WTC11 (cell line): Measurements from ENCODE around the gene C1orf185. TPM values are rescaled to one million over a fixed set of nuclear protein-coding genes. Genes with fewer than 3 reads are reported as not detected.

Experiments used
- ATAC-seq: fragments of 200-7000 bp; cut with Tn5 transposase; 2 replicates; pipeline ENCODE4 v1.10.0; 2021; ENCODE audit warnings: mild to moderate bottlenecking, moderate library complexity
- CTCF ChIA-PET: fragments of 300-600 bp; sonication (Branson Sonifier 250); formaldehyde crosslinking; loops from one replicate; lab custom pipeline; 2021; ENCODE audit warnings: antibody characterized with exemption; lab: Charles Lee
- POLR2A ChIA-PET: fragments of 350-600 bp; sonication (Branson Sonifier 250); formaldehyde crosslinking; loops from one replicate; lab custom pipeline; 2021; ENCODE audit warnings: antibody characterized with exemption; lab: Charles Lee
- DNase-seq: peaks from one replicate; pipeline ENCODE4 v3.0.0; 2021; ENCODE audit warnings: low spot score
- H3K27ac Mint-ChIP-seq: 2 replicates; pipeline ENCODE4 v1.8.0; 2021; ENCODE audit warnings: mixed read lengths
- H3K27me3 Mint-ChIP-seq: 2 replicates; pipeline ENCODE4 v1.8.0; 2021; ENCODE audit warnings: low read depth, mild to moderate bottlenecking, moderate library complexity, mixed read lengths
- H3K36me3 Mint-ChIP-seq: 2 replicates; pipeline ENCODE4 v1.8.0; 2021; ENCODE audit warnings: mixed read lengths
- H3K4me1 Mint-ChIP-seq: 2 replicates; pipeline ENCODE4 v1.8.0; 2022; ENCODE audit warnings: mixed read lengths
- H3K4me3 Mint-ChIP-seq: 2 replicates; pipeline ENCODE4 v1.8.0; 2021; ENCODE audit warnings: mild to moderate bottlenecking, moderate library complexity, mixed read lengths
- H3K9me3 Mint-ChIP-seq: 2 replicates; pipeline ENCODE4 v1.8.0; 2021; ENCODE audit warnings: mixed read lengths
- EMX1 ChIP-seq: fragments of 250-450 bp; sonication (Bioruptor Pico); IDR thresholded peaks from 2 replicates; pipeline ENCODE4 v1.8.0; 2021; ENCODE audit warnings: mild to moderate bottlenecking
- ESRRA ChIP-seq: sonication (generic); formaldehyde crosslinking; IDR thresholded peaks from 2 replicates; pipeline ENCODE4 v1.8.1; 2022; ENCODE audit warnings: mild to moderate bottlenecking, missing genetic modification reagents, borderline replicate concordance
- ETV6 ChIP-seq: sonication (generic); formaldehyde crosslinking; IDR thresholded peaks from 2 replicates; pipeline ENCODE4 v1.8.1; 2022; ENCODE audit warnings: mild to moderate bottlenecking, missing genetic modification reagents
- GTF2I ChIP-seq: fragments of 250-450 bp; sonication (Bioruptor Pico); conservative IDR thresholded peaks from 2 replicates; pipeline ENCODE4 v1.4.0; 2021; ENCODE audit warnings: mild to moderate bottlenecking
- HMGA2 ChIP-seq: fragments of 250-450 bp; sonication (Bioruptor Pico); IDR thresholded peaks from 2 replicates; pipeline ENCODE4 v1.4.0; 2021; ENCODE audit warnings: mild to moderate bottlenecking, moderate library complexity
- KAT7 ChIP-seq: sonication (generic); formaldehyde crosslinking; IDR thresholded peaks from 2 replicates; pipeline ENCODE4 v1.8.1; 2023; ENCODE audit warnings: missing genetic modification reagents, mild to moderate bottlenecking, borderline replicate concordance
- NFATC4 ChIP-seq: fragments of 250-450 bp; sonication (Bioruptor Pico); IDR thresholded peaks from 2 replicates; pipeline ENCODE4 v1.9.0; 2021; ENCODE audit warnings: mild to moderate bottlenecking
- NR1H2 ChIP-seq: sonication (generic); formaldehyde crosslinking; IDR thresholded peaks from 2 replicates; pipeline ENCODE4 v1.9.0; 2021; ENCODE audit warnings: mild to moderate bottlenecking, moderate library complexity, missing genetic modification reagents
- NR2C2 ChIP-seq: sonication (generic); formaldehyde crosslinking; IDR thresholded peaks from 2 replicates; pipeline ENCODE4 v1.8.0; 2022; ENCODE audit warnings: mild to moderate bottlenecking, missing genetic modification reagents
- OVOL2 ChIP-seq: fragments of 250-450 bp; sonication (Bioruptor Pico); IDR thresholded peaks from 2 replicates; pipeline ENCODE4 v1.9.0; 2021; ENCODE audit warnings: mild to moderate bottlenecking, borderline replicate concordance
- TEAD1 ChIP-seq: sonication (generic); formaldehyde crosslinking; IDR thresholded peaks from 2 replicates; pipeline ENCODE4 v1.8.0; 2022; ENCODE audit warnings: mild to moderate bottlenecking, missing genetic modification reagents
- ZNF121 ChIP-seq: sonication (generic); formaldehyde crosslinking; IDR thresholded peaks from 2 replicates; pipeline ENCODE4 v1.8.0; 2023; ENCODE audit warnings: missing genetic modification reagents
- ZNF138 ChIP-seq: sonication (generic); formaldehyde crosslinking; conservative IDR thresholded peaks from 2 replicates; pipeline ENCODE4 v1.8.1; 2022; ENCODE audit warnings: mild to moderate bottlenecking, moderate library complexity, missing genetic modification reagents
- ZNF317 ChIP-seq: sonication (generic); formaldehyde crosslinking; IDR thresholded peaks from 2 replicates; pipeline ENCODE4 v1.8.1; 2023; ENCODE audit warnings: low read depth, mild to moderate bottlenecking, moderate library complexity, missing genetic modification reagents, borderline replicate concordance
- ZNF416 ChIP-seq: fragments of 250-450 bp; sonication (Bioruptor Pico); IDR thresholded peaks from 2 replicates; pipeline ENCODE4 v1.9.0; 2021; ENCODE audit warnings: mild to moderate bottlenecking, inconsistent platforms
- total RNA-seq: library from RNA; stranded (reverse); gene quantifications from 3 replicates; pipeline ENCODE4 v1.2.3, GENCODE V29; 2021
- TF ChIP-seq, protein P1 (sequence below): fragments of 250-450 bp; sonication (Bioruptor Pico); conservative IDR thresholded peaks from 2 replicates; pipeline ENCODE4 v1.9.0; 2021; ENCODE audit warnings: mild to moderate bottlenecking
- TF ChIP-seq, protein P2 (sequence below): sonication (generic); formaldehyde crosslinking; IDR thresholded peaks from 2 replicates; pipeline ENCODE4 v1.8.0; 2022; ENCODE audit warnings: mild to moderate bottlenecking, missing genetic modification reagents
- TF ChIP-seq, protein P3 (sequence below): fragments of 250-450 bp; sonication (Bioruptor Pico); IDR thresholded peaks from 2 replicates; pipeline ENCODE4 v1.8.0; 2021; ENCODE audit warnings: mild to moderate bottlenecking
- TF ChIP-seq, protein P4 (sequence below): sonication (generic); formaldehyde crosslinking; IDR thresholded peaks from 2 replicates; pipeline ENCODE4 v1.8.1; 2022; ENCODE audit warnings: missing genetic modification reagents, borderline replicate concordance
- TF ChIP-seq, protein P5 (sequence below): sonication (generic); formaldehyde crosslinking; IDR thresholded peaks from 2 replicates; pipeline ENCODE4 v1.8.0; 2022; ENCODE audit warnings: mild to moderate bottlenecking, missing genetic modification reagents
- TF ChIP-seq, protein P6 (sequence below): sonication (generic); formaldehyde crosslinking; IDR thresholded peaks from 2 replicates; pipeline ENCODE4 v1.8.0; 2022; ENCODE audit warnings: mild to moderate bottlenecking, missing genetic modification reagents

C1orf185 gene
- total RNA-seq, 1 experiment from 2014 or later: not detected

DNA sequence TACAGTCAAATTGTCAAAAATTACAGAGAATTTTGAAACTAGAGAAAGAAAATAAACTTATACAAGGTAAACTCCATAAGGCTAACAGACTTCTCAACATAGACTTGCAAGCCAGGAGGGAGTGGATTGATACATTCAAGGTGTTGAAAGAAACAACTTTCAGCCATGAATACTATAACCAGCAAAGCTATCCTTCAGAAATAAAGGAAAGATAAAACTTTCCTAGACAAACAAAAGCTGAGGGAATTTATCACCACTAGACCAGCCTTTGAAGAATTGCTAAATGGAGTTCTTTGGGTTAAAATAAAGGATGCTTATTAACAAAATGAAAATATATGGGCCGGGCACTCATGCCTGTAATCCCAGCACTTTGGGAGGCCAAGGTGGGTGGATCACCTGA, 52.7 kb downstream of the C1orf185 start:
- ChIA-PET POLR2A (no interaction called here), CTCF (no interaction called here)
- no peaks in the 10 kb centered on the region for H3K4me1 Mint-ChIP-seq
- no peak overlapping the region for H3K27ac Mint-ChIP-seq
- H3K27me3 Mint-ChIP-seq: no peaks in the 10 kb centered on the region; the same call in none of the 2 replicates
- H3K9me3 Mint-ChIP-seq: peaks cover 23% of the 10 kb centered on the region
- peaks cover 5% of the 10 kb centered on the region for H3K36me3 Mint-ChIP-seq
- H3K4me3 Mint-ChIP-seq: no peak overlapping the region
- TF ChIP-seq ZNF317 (CRISPR knock-in tag) (no peak), GTF2I (CRISPR knock-in tag) (no peak), EMX1 (CRISPR knock-in tag) (no peak), OVOL2 (CRISPR knock-in tag) (no peak)
- TF ChIP-seq, protein P1, sequence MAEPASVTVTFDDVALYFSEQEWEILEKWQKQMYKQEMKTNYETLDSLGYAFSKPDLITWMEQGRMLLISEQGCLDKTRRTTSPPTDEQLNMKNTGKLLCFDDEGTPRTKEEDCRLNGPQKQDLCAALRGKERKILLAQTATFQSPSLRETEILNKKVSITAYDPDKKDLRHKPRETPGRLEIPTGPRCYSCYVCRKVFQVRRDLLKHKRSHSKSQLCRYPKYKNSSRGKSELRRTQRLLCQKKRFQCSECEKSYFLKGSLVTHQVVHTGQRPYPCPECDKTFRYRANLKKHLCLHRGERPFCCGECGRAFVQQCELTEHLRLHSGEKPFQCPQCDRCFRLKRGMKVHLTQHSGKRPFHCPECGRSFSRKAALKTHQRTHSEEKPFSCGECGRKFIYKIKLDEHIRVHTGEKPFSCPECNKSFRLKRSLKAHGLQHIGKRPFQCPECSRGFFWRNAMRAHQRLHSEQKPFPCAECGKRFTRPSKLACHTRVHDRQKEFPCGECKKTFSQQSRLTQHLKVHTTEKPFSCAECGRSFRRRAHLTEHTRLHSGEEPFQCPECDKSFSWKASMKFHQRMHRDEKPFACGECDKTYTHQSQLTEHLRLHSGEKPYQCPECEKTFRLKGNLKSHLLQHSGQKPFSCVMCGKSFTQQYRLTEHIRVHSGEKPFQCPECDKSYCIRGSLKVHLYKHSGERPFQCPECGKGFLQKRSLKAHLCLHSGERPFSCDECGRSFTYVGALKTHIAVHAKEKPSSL (CRISPR knock-in tag): no peak
- ATAC-seq: no peak
- no peak for DNase-seq

DNA sequence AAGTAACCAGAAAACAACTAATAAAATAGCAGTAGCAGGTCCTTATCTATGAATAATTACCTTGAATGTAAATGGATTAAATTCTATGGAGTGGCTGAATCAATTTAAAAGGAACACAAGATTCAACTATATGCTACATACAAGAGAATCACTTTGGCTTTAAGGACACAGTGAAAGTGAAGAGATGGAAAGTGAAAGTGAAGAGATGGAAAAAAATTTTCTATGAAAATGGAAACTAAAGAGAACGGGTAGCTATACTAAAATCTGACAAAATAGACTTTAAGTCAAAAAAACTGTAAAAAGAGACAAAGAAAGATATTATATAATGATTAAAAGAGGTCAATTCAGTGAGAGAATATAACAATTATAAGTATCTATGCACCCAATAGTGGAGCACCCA, 54.7 kb downstream of the C1orf185 start:
- ATAC-seq: no peak
- Mint-ChIP-seq H3K4me1 (no peaks in the 10 kb centered on the region), H3K27ac (no peak overlapping the region), H3K36me3 (peaks cover 5% of the 10 kb centered on the region), H3K9me3 (peaks cover 23% of the 10 kb centered on the region), H3K4me3 (no peak overlapping the region), H3K27me3 (no peaks in the 10 kb centered on the region; the same call in none of the 2 replicates)
- ChIA-PET POLR2A (no interaction called here), CTCF (no interaction called here)
- no peak for DNase-seq
- TF ChIP-seq, protein P2, sequence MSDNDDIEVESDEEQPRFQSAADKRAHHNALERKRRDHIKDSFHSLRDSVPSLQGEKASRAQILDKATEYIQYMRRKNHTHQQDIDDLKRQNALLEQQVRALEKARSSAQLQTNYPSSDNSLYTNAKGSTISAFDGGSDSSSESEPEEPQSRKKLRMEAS: no peak
- no peak for TF ChIP-seq ZNF416
- no peak for TF ChIP-seq HMGA2 (CRISPR knock-in tag)
- TF ChIP-seq, protein P3, sequence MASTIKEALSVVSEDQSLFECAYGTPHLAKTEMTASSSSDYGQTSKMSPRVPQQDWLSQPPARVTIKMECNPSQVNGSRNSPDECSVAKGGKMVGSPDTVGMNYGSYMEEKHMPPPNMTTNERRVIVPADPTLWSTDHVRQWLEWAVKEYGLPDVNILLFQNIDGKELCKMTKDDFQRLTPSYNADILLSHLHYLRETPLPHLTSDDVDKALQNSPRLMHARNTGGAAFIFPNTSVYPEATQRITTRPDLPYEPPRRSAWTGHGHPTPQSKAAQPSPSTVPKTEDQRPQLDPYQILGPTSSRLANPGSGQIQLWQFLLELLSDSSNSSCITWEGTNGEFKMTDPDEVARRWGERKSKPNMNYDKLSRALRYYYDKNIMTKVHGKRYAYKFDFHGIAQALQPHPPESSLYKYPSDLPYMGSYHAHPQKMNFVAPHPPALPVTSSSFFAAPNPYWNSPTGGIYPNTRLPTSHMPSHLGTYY: no peak
- TF ChIP-seq, protein P4, sequence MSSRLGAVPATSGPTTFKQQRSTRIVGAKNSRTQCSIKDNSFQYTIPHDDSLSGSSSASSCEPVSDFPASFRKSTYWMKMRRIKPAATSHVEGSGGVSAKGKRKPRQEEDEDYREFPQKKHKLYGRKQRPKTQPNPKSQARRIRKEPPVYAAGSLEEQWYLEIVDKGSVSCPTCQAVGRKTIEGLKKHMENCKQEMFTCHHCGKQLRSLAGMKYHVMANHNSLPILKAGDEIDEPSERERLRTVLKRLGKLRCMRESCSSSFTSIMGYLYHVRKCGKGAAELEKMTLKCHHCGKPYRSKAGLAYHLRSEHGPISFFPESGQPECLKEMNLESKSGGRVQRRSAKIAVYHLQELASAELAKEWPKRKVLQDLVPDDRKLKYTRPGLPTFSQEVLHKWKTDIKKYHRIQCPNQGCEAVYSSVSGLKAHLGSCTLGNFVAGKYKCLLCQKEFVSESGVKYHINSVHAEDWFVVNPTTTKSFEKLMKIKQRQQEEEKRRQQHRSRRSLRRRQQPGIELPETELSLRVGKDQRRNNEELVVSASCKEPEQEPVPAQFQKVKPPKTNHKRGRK (CRISPR knock-in tag): no peak
- TF ChIP-seq TEAD1 (CRISPR knock-in tag): no peak
- TF ChIP-seq ZNF138 (CRISPR knock-in tag): no peak
- no peak for TF ChIP-seq NR2C2
- TF ChIP-seq NFATC4 (CRISPR knock-in tag): no peak
- no peak for TF ChIP-seq ETV6 (CRISPR knock-in tag)
- TF ChIP-seq, protein P5, sequence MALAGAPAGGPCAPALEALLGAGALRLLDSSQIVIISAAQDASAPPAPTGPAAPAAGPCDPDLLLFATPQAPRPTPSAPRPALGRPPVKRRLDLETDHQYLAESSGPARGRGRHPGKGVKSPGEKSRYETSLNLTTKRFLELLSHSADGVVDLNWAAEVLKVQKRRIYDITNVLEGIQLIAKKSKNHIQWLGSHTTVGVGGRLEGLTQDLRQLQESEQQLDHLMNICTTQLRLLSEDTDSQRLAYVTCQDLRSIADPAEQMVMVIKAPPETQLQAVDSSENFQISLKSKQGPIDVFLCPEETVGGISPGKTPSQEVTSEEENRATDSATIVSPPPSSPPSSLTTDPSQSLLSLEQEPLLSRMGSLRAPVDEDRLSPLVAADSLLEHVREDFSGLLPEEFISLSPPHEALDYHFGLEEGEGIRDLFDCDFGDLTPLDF (CRISPR knock-in tag): no peak
- TF ChIP-seq ESRRA (CRISPR knock-in tag): no peak
- TF ChIP-seq ZNF121 (CRISPR knock-in tag): no peak
- TF ChIP-seq, protein P6, sequence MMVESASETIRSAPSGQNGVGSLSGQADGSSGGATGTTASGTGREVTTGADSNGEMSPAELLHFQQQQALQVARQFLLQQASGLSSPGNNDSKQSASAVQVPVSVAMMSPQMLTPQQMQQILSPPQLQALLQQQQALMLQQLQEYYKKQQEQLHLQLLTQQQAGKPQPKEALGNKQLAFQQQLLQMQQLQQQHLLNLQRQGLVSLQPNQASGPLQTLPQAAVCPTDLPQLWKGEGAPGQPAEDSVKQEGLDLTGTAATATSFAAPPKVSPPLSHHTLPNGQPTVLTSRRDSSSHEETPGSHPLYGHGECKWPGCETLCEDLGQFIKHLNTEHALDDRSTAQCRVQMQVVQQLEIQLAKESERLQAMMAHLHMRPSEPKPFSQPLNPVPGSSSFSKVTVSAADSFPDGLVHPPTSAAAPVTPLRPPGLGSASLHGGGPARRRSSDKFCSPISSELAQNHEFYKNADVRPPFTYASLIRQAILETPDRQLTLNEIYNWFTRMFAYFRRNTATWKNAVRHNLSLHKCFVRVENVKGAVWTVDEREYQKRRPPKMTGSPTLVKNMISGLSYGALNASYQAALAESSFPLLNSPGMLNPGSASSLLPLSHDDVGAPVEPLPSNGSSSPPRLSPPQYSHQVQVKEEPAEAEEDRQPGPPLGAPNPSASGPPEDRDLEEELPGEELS (CRISPR knock-in tag): no peak
- TF ChIP-seq KAT7 (CRISPR knock-in tag): no peak
- no peak for TF ChIP-seq NR1H2 (CRISPR knock-in tag)
